Vagina (tissue), 2 donors: Measurements from ENCODE around the gene AFAP1. TPM values are rescaled to one million over a fixed set of nuclear protein-coding genes. Genes with fewer than 3 reads are reported as not detected.

Source experiments
- DNase-seq, 2 donors: peaks; one replicate each; pipeline ENCODE4 v3.0.0-alpha.2; 2017; ENCODE audit errors: extremely low spot score in 2 of 2
- H3K27ac ChIP-seq: fragments of 200-600 bp; sonication (generic); one replicate; pipeline ENCODE4 v1.5.1; 2019
- H3K27me3 ChIP-seq: fragments of 200-600 bp; sonication (generic); one replicate; pipeline ENCODE4 v1.5.1; 2019
- H3K36me3 ChIP-seq, 2 donors: fragments of 200-600 bp; sonication (generic); one replicate each; pipeline ENCODE4 v1.5.1; 2017 to 2019
- H3K4me1 ChIP-seq: fragments of 200-600 bp; sonication (generic); one replicate; pipeline ENCODE4 v1.5.1; 2019
- H3K4me3 ChIP-seq, 2 donors: fragments of 200-600 bp; sonication (generic); 1 replicate in 1 of 2; 2 replicates in 1 of 2; pipeline ENCODE4 v1.5.1; 2016 to 2019
- H3K9me3 ChIP-seq: fragments of 200-600 bp; sonication (generic); one replicate; pipeline ENCODE4 v1.5.1; 2019
- POLR2A ChIP-seq, 2 donors: fragments of 450-650 bp; IDR thresholded peaks; one replicate each; pipeline ENCODE4 v1.6.1; 2017; ENCODE audit warnings: antibody characterized with exemption in 2 of 2, mild to moderate bottlenecking in 2 of 2, moderate library complexity in 2 of 2
- POLR2AphosphoS5 ChIP-seq, 2 donors: sonication (generic); formaldehyde crosslinking; IDR thresholded peaks; one replicate each; pipeline ENCODE4 v1.9.0; 2017; ENCODE audit warnings: antibody characterized with exemption in 2 of 2, mild to moderate bottlenecking in 2 of 2, low read depth in 1 of 2; ENCODE audit not compliant: insufficient read depth in 1 of 2
- intact Hi-C: fragments of 100-400 bp; cut with DNase I; formaldehyde crosslinking; loops from one replicate; pipeline ENCODE4 v1.15.1; 2023
- total RNA-seq: library from RNA; depleted of rRNA; stranded (reverse); fragments of >200 nt; gene quantifications from one replicate; pipeline ENCODE4 v1.2.3, GENCODE V29; 2016
- TF ChIP-seq, protein P1 (sequence below), 3 experiments: fragments of 450-650 bp in 2 of 3; fragments of 200-600 bp in 1 of 3; sonication (generic) in 1 of 3; IDR thresholded peaks; one replicate each; pipeline ENCODE4 v1.5.1; 2017 to 2019; ENCODE audit warnings: antibody characterized with exemption in 3 of 3, mild to moderate bottlenecking in 2 of 3, moderate library complexity in 2 of 3

Gene AFAP1
- total RNA-seq, 1 donor from 2014 or later = 20.4 TPM

GRCh38 chr4:7810783-7811535, 128.7 kb downstream of the AFAP1 start:
- intact Hi-C loops = no loop called here
- Histone ChIP-seq H3K9me3 (no peaks in the 10 kb centered on the region), H3K27ac (peak overlapping the region; percentile 62), H3K27me3 (no peaks in the 10 kb centered on the region), H3K4me3 (peak overlapping the region in 1 of 2 donors; percentile 34), H3K36me3 (peaks cover 0 to 13% of the 10 kb centered on the region in 2 donors), H3K4me1 (peaks cover 22% of the 10 kb centered on the region)
- no peak for DNase-seq
- TF ChIP-seq POLR2AphosphoS5 (IDR thresholded peaks at IDR 0.05; ENCODE audit: insufficient read depth in 1 of 2, low read depth in 1 of 2) (no peak), POLR2A (IDR thresholded peaks at IDR 0.05) (no peak)
- TF ChIP-seq, protein P1, sequence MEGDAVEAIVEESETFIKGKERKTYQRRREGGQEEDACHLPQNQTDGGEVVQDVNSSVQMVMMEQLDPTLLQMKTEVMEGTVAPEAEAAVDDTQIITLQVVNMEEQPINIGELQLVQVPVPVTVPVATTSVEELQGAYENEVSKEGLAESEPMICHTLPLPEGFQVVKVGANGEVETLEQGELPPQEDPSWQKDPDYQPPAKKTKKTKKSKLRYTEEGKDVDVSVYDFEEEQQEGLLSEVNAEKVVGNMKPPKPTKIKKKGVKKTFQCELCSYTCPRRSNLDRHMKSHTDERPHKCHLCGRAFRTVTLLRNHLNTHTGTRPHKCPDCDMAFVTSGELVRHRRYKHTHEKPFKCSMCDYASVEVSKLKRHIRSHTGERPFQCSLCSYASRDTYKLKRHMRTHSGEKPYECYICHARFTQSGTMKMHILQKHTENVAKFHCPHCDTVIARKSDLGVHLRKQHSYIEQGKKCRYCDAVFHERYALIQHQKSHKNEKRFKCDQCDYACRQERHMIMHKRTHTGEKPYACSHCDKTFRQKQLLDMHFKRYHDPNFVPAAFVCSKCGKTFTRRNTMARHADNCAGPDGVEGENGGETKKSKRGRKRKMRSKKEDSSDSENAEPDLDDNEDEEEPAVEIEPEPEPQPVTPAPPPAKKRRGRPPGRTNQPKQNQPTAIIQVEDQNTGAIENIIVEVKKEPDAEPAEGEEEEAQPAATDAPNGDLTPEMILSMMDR (IDR thresholded peaks at IDR 0.05) = no peak

DNA sequence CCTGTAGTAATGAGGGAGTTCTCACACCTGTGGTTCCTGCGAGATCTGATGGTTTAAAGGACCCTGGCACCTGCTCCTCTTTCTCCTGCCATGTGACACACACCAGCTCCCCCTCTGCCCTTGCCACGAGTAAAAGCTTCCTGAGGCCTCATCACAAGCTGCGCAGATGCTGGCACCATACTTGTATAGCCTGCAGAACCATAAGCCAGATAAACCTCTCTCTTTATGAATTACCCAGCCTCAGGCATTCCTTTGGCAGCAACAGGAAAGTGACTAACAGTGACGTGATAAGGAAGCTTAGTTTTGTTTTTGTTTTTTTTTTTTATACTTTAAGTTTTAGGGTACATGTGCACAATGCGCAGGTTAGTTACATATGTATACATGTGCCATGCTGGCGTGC, 130.9 kb downstream of the AFAP1 start:
- DNase-seq = no peak
- Histone ChIP-seq H3K9me3 (no peaks in the 10 kb centered on the region), H3K4me3 (no peak overlapping the region), H3K4me1 (peaks cover 25% of the 10 kb centered on the region), H3K27me3 (no peaks in the 10 kb centered on the region), H3K27ac (peak overlapping the region; percentile 78), H3K36me3 (no peaks in the 10 kb centered on the region)
- intact Hi-C loops = loop anchor here (5.0 to 10.0 kb wide), 2 partner anchors 34 to 126 kb away; partner anchors contain the start of gene AFAP1
- TF ChIP-seq POLR2AphosphoS5 (IDR thresholded peaks at IDR 0.05; ENCODE audit: insufficient read depth in 1 of 2, low read depth in 1 of 2) (no peak), POLR2A (IDR thresholded peaks at IDR 0.05) (no peak)
- TF ChIP-seq, protein P1 (IDR thresholded peaks at IDR 0.05) = no peak

- Histone ChIP-seq H3K4me1 (peaks cover 25% of the 10 kb centered on the region), H3K9me3 (no peaks in the 10 kb centered on the region), H3K4me3 (no peak overlapping the region), H3K27me3 (no peaks in the 10 kb centered on the region), H3K27ac (peak overlapping the region; percentile 78), H3K36me3 (no peaks in the 10 kb centered on the region)
- intact Hi-C loops = loop anchor here (5.0 to 10.0 kb wide), 2 partner anchors 34 to 127 kb away; partner anchors contain the start of gene AFAP1
- TF ChIP-seq POLR2AphosphoS5 (IDR thresholded peaks at IDR 0.05; ENCODE audit: insufficient read depth in 1 of 2, low read depth in 1 of 2) (no peak), POLR2A (IDR thresholded peaks at IDR 0.05) (no peak)
- TF ChIP-seq, protein P1 (IDR thresholded peaks at IDR 0.05) = no peak
- no peak for DNase-seq
Measured at GRCh38 chr4:7808181-7808580, 131.5 kb downstream of the AFAP1 start.

DNA sequence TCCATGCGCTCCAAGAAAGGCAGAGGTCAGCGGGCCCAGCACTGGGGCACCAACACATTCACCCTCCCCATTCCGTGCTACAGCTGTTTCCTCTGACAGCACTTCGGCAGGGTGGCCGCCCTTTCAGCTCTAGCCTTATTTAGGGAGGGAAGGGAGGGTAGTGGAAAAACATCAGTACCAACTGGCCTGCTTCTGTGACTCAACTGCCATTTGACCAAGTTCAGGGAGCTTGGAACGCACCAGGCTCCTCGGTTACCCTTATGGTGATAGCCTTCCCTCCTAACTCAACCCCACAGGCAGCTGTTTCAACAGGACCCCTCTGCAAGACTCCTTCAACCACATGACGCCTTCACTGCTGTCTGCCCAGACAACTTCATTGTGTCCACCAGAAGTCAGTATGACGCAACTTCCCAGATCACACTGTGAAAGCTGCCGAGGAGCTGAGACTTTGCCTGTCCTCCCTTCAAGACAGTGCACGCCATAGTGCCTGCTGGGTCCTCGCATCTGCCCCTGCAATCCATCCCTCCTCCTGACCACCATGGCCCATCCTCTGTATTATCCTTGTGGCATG, 132.2 kb downstream of the AFAP1 start:
- H3K36me3 ChIP-seq = no peaks in the 10 kb centered on the region

More for the DNA sequence above, 132.2 kb downstream of the AFAP1 start:
- Histone ChIP-seq H3K27ac (peak overlapping the region; percentile 78), H3K27me3 (no peaks in the 10 kb centered on the region), H3K4me1 (peaks cover 25% of the 10 kb centered on the region), H3K9me3 (no peaks in the 10 kb centered on the region), H3K4me3 (no peak overlapping the region)
- no peak for DNase-seq
- intact Hi-C loops = loop anchor here (5.0 to 10.0 kb wide), 2 partner anchors 35 to 127 kb away; partner anchors contain the start of gene AFAP1
- no peak for TF ChIP-seq POLR2AphosphoS5 (IDR thresholded peaks at IDR 0.05; ENCODE audit: insufficient read depth in 1 of 2, low read depth in 1 of 2)
- TF ChIP-seq POLR2A (IDR thresholded peaks at IDR 0.05) = no peak
- TF ChIP-seq, protein P1 (IDR thresholded peaks at IDR 0.05) = no peak
